WTC11 (cell line): ENCODE results near the gene MOV10L1.

Source experiments
- TEAD4 ChIP-seq: sonication (generic); formaldehyde crosslinking; IDR thresholded peaks from 2 replicates; pipeline ENCODE4 v1.8.0; 2022; ENCODE audit warnings: mild to moderate bottlenecking, missing genetic modification reagents
- TF ChIP-seq, protein P1 (sequence below): sonication (generic); formaldehyde crosslinking; IDR thresholded peaks from 2 replicates; pipeline ENCODE4 v1.8.1; 2023; ENCODE audit warnings: mild to moderate bottlenecking, missing genetic modification reagents
- TF ChIP-seq, protein P2 (sequence below): fragments of 200-600 bp; IDR thresholded peaks from 2 replicates; pipeline ENCODE4 v1.8.0; 2022; ENCODE audit warnings: antibody characterized with exemption
- TF ChIP-seq, protein P3 (sequence below): sonication (generic); formaldehyde crosslinking; IDR thresholded peaks from 2 replicates; pipeline ENCODE4 v1.8.0; 2022; ENCODE audit warnings: mild to moderate bottlenecking, missing genetic modification reagents
- TF ChIP-seq, protein P4 (sequence below): sonication (generic); formaldehyde crosslinking; IDR thresholded peaks from 2 replicates; pipeline ENCODE4 v1.8.1; 2023; ENCODE audit warnings: mild to moderate bottlenecking, missing genetic modification reagents
- TF ChIP-seq, protein P5 (sequence below): sonication (generic); formaldehyde crosslinking; IDR thresholded peaks from 2 replicates; pipeline ENCODE4 v1.8.1; 2022; ENCODE audit warnings: low read depth, mild to moderate bottlenecking, moderate library complexity, missing genetic modification reagents, borderline replicate concordance

DNA sequence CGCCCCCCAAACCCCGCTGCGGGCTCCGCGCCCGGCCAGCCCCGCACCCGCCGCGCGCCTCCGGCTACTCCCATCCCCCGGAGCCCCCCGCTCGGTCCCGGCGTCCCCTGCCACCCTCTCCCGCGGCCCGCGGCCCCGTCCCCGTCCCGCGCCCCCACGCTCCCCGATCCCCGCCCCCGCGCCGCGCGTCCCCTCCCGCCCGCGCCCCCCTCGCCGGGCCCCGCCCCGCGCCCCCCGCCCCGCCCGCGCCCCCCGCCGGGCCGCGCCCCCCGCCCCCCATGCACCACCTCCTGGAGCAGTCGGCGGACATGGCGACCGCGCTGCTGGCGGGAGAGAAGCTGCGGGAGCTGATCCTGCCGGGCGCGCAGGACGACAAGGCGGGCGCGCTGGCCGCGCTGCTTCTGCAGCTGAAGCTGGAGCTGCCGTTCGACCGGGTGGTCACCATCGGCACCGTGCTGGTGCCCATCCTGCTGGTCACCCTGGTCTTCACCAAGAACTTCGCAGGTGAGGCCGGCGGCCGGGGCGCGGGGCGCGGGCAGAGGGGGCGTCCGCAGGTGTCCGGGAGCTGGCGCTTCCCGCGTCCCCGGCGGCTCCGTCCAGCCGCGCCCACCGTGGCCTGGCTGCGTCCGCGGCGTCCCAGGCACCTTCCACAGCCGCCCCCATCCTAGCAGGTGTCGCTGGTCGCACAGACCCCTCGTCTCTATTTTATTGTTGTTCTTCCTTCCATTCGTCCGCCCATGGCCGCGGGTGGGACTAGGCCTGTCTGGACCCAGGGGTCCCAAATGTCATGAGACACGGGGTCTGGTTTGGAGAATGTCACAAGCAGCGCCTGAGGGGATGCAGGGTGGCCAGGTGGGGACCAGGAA lies 80.9 kb downstream of the MOV10L1 start, which contains the start of gene PANX2:
- TF ChIP-seq, protein P1, sequence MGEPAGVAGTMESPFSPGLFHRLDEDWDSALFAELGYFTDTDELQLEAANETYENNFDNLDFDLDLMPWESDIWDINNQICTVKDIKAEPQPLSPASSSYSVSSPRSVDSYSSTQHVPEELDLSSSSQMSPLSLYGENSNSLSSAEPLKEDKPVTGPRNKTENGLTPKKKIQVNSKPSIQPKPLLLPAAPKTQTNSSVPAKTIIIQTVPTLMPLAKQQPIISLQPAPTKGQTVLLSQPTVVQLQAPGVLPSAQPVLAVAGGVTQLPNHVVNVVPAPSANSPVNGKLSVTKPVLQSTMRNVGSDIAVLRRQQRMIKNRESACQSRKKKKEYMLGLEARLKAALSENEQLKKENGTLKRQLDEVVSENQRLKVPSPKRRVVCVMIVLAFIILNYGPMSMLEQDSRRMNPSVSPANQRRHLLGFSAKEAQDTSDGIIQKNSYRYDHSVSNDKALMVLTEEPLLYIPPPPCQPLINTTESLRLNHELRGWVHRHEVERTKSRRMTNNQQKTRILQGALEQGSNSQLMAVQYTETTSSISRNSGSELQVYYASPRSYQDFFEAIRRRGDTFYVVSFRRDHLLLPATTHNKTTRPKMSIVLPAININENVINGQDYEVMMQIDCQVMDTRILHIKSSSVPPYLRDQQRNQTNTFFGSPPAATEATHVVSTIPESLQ (CRISPR knock-in tag) = no peak
- TF ChIP-seq, protein P2, sequence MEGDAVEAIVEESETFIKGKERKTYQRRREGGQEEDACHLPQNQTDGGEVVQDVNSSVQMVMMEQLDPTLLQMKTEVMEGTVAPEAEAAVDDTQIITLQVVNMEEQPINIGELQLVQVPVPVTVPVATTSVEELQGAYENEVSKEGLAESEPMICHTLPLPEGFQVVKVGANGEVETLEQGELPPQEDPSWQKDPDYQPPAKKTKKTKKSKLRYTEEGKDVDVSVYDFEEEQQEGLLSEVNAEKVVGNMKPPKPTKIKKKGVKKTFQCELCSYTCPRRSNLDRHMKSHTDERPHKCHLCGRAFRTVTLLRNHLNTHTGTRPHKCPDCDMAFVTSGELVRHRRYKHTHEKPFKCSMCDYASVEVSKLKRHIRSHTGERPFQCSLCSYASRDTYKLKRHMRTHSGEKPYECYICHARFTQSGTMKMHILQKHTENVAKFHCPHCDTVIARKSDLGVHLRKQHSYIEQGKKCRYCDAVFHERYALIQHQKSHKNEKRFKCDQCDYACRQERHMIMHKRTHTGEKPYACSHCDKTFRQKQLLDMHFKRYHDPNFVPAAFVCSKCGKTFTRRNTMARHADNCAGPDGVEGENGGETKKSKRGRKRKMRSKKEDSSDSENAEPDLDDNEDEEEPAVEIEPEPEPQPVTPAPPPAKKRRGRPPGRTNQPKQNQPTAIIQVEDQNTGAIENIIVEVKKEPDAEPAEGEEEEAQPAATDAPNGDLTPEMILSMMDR = no peak
- TF ChIP-seq, protein P3, sequence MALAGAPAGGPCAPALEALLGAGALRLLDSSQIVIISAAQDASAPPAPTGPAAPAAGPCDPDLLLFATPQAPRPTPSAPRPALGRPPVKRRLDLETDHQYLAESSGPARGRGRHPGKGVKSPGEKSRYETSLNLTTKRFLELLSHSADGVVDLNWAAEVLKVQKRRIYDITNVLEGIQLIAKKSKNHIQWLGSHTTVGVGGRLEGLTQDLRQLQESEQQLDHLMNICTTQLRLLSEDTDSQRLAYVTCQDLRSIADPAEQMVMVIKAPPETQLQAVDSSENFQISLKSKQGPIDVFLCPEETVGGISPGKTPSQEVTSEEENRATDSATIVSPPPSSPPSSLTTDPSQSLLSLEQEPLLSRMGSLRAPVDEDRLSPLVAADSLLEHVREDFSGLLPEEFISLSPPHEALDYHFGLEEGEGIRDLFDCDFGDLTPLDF (CRISPR knock-in tag) = no peak
- TF ChIP-seq, protein P4, sequence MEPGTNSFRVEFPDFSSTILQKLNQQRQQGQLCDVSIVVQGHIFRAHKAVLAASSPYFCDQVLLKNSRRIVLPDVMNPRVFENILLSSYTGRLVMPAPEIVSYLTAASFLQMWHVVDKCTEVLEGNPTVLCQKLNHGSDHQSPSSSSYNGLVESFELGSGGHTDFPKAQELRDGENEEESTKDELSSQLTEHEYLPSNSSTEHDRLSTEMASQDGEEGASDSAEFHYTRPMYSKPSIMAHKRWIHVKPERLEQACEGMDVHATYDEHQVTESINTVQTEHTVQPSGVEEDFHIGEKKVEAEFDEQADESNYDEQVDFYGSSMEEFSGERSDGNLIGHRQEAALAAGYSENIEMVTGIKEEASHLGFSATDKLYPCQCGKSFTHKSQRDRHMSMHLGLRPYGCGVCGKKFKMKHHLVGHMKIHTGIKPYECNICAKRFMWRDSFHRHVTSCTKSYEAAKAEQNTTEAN = no peak
- TF ChIP-seq, protein P5, sequence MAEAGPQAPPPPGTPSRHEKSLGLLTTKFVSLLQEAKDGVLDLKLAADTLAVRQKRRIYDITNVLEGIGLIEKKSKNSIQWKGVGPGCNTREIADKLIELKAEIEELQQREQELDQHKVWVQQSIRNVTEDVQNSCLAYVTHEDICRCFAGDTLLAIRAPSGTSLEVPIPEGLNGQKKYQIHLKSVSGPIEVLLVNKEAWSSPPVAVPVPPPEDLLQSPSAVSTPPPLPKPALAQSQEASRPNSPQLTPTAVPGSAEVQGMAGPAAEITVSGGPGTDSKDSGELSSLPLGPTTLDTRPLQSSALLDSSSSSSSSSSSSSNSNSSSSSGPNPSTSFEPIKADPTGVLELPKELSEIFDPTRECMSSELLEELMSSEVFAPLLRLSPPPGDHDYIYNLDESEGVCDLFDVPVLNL (CRISPR knock-in tag) = no peak
- TF ChIP-seq TEAD4 (CRISPR knock-in tag) = no peak
